ENCODE data around the gene CLEC4D. TPM values are rescaled to one million over a fixed set of nuclear protein-coding genes. Genes with fewer than 3 reads are reported as not detected.

Gene CLEC4D
- total RNA-seq, 1 experiment from 2014 or later: not detected

DNA sequence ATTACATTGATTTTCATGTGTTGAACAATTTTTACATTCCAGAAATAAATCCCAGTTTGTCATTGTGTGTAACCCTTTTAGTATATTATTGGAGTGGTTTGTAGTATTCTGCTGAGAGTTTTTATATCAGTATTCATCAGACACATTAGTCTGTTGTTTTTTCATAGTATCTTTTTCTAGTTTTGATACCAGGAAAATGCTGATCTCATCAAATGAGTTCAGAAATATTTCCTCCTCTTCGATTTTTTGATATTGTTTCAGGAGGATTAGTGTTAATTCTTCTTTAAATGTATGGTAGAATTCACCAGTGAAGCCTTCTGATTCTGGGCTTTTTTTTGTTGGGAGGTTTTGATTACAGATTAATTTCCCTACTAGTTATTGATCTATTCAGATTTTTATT is 42.2 kb upstream of the CLEC4D start:
- in situ Hi-C loops (cut with HindIII; ENCODE audit: low pct_unique_long_range_greater_than_20kb, low sequenced_read_pairs): no loop called here
- Histone ChIP-seq H3K4me3 (ENCODE audit: low read depth in 2 of 2, low read length in 2 of 2) (no peak overlapping the region), H3K36me3 (ENCODE audit: control insufficient read depth, insufficient read depth, low read length) (no peaks in the 10 kb centered on the region), H3K4me1 (ENCODE audit: control insufficient read depth, insufficient read depth, low read length) (no peaks in the 10 kb centered on the region), H3K27me3 (ENCODE audit: control insufficient read depth, insufficient read depth, low read length) (no peaks in the 10 kb centered on the region), H3K9me3 (ENCODE audit: control insufficient read depth, insufficient read depth, low read depth, low read length) (no peaks in the 10 kb centered on the region), H3K27ac (ENCODE audit: low read length) (no peak overlapping the region)
- ChIA-PET CTCF (no interaction called here), POLR2A (no interaction called here)
- BruUV-seq (replicated peaks): no TSS peak
- DNase-seq (ENCODE audit: low read depth, low spot score): no peak
- no peak for ATAC-seq
- intact Hi-C loops (cut with micrococcal nuclease; ENCODE audit: unreplicated experiment): no loop called here
- TF ChIP-seq POLR2AphosphoS5 (IDR thresholded peaks at IDR 0.05; ENCODE audit: low read depth, low read length): no peak
- no peak for TF ChIP-seq TCF7L2 (IDR thresholded peaks at IDR 0.05; ENCODE audit: low read depth, low read length)
- TF ChIP-seq, protein P1, sequence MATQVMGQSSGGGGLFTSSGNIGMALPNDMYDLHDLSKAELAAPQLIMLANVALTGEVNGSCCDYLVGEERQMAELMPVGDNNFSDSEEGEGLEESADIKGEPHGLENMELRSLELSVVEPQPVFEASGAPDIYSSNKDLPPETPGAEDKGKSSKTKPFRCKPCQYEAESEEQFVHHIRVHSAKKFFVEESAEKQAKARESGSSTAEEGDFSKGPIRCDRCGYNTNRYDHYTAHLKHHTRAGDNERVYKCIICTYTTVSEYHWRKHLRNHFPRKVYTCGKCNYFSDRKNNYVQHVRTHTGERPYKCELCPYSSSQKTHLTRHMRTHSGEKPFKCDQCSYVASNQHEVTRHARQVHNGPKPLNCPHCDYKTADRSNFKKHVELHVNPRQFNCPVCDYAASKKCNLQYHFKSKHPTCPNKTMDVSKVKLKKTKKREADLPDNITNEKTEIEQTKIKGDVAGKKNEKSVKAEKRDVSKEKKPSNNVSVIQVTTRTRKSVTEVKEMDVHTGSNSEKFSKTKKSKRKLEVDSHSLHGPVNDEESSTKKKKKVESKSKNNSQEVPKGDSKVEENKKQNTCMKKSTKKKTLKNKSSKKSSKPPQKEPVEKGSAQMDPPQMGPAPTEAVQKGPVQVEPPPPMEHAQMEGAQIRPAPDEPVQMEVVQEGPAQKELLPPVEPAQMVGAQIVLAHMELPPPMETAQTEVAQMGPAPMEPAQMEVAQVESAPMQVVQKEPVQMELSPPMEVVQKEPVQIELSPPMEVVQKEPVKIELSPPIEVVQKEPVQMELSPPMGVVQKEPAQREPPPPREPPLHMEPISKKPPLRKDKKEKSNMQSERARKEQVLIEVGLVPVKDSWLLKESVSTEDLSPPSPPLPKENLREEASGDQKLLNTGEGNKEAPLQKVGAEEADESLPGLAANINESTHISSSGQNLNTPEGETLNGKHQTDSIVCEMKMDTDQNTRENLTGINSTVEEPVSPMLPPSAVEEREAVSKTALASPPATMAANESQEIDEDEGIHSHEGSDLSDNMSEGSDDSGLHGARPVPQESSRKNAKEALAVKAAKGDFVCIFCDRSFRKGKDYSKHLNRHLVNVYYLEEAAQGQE (IDR thresholded peaks at IDR 0.05; ENCODE audit: insufficient read depth in 1 of 2, low read depth in 2 of 2, low read length in 1 of 2): no peak
- no peak for TF ChIP-seq SIN3A (IDR thresholded peaks at IDR 0.05; ENCODE audit: borderline replicate concordance, insufficient read depth, low read depth, low read length)
- TF ChIP-seq, protein P2, sequence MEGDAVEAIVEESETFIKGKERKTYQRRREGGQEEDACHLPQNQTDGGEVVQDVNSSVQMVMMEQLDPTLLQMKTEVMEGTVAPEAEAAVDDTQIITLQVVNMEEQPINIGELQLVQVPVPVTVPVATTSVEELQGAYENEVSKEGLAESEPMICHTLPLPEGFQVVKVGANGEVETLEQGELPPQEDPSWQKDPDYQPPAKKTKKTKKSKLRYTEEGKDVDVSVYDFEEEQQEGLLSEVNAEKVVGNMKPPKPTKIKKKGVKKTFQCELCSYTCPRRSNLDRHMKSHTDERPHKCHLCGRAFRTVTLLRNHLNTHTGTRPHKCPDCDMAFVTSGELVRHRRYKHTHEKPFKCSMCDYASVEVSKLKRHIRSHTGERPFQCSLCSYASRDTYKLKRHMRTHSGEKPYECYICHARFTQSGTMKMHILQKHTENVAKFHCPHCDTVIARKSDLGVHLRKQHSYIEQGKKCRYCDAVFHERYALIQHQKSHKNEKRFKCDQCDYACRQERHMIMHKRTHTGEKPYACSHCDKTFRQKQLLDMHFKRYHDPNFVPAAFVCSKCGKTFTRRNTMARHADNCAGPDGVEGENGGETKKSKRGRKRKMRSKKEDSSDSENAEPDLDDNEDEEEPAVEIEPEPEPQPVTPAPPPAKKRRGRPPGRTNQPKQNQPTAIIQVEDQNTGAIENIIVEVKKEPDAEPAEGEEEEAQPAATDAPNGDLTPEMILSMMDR (IDR thresholded peaks at IDR 0.05): no peak

DNA sequence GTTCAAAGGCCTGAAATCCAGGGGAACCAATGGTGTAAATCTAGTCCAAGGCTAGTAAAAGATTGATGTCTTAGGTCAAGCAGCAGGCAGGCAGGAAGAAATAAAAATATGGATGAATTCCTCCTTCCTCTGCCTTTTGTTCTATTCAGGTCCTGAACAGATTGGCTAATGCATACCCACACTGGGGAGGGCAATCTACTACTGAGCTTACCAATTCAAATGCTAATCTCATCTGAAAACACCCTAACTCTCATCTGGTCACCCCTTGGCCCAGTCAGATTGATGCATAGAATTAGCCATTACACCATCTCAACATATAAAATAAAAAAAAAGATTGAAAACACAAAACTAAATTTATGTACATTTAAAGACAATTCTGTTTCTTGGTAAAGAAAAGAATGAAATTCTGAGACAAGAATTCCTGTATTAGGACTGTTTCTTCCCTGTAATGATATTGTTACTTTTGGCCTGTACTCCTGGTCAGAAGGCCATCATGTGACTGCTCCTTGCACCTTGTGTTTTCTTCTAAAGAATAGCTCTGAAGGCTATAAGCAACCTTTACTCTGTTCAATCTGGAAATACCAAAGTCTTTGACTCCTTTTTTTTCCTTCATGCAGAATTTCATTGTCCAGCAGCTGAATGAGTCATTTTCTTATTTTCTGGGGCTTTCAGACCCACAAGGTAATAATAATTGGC is 37.6 kb upstream of the CLEC4D start:
- POLR2A ChIA-PET: no interaction called here
- DNase-seq (ENCODE audit: low read depth, low spot score) (no peak), ATAC-seq (no peak)
- Histone ChIP-seq H3K36me3 (ENCODE audit: control insufficient read depth, insufficient read depth, low read length) (no peaks in the 10 kb centered on the region), H3K4me3 (ENCODE audit: low read depth in 2 of 2, low read length in 2 of 2) (no peak overlapping the region), H3K9me3 (ENCODE audit: control insufficient read depth, insufficient read depth, low read depth, low read length) (no peaks in the 10 kb centered on the region), H3K27me3 (ENCODE audit: control insufficient read depth, insufficient read depth, low read length) (no peaks in the 10 kb centered on the region), H3K27ac (ENCODE audit: low read length) (no peak overlapping the region), H3K4me1 (ENCODE audit: control insufficient read depth, insufficient read depth, low read length) (no peaks in the 10 kb centered on the region)
- CTCF ChIA-PET: no interaction called here
- TF ChIP-seq POLR2AphosphoS5 (IDR thresholded peaks at IDR 0.05; ENCODE audit: low read depth, low read length): no peak
- TF ChIP-seq, protein P2 (IDR thresholded peaks at IDR 0.05): no peak
- no peak for TF ChIP-seq TCF7L2 (IDR thresholded peaks at IDR 0.05; ENCODE audit: low read depth, low read length)
- BruUV-seq (replicated peaks): no TSS peak
- intact Hi-C loops (cut with micrococcal nuclease; ENCODE audit: unreplicated experiment): no loop called here
- in situ Hi-C loops (cut with HindIII; ENCODE audit: low pct_unique_long_range_greater_than_20kb, low sequenced_read_pairs): no loop called here

Measured in Panc1 (cell line).